VCaP (cell line): ENCODE measurements around the gene PARP2.

ENCODE experiments used
- H3K27ac ChIP-seq: fragments of 450-650 bp; 2 replicates; pipeline ENCODE4 v1.5.1; 2017
- CTCF ChIP-seq: fragments of 450-650 bp; conservative IDR thresholded peaks from 2 replicates; pipeline ENCODE4 v1.5.1; 2017; ENCODE audit warnings: mild to moderate bottlenecking, moderate library complexity

PARP2 gene

GRCh38 chr14:20317720-20318119, 25.7 kb upstream of the PARP2 start:
- H3K27ac ChIP-seq, result no peak overlapping the region
- TF ChIP-seq CTCF, result no peak

DNA sequence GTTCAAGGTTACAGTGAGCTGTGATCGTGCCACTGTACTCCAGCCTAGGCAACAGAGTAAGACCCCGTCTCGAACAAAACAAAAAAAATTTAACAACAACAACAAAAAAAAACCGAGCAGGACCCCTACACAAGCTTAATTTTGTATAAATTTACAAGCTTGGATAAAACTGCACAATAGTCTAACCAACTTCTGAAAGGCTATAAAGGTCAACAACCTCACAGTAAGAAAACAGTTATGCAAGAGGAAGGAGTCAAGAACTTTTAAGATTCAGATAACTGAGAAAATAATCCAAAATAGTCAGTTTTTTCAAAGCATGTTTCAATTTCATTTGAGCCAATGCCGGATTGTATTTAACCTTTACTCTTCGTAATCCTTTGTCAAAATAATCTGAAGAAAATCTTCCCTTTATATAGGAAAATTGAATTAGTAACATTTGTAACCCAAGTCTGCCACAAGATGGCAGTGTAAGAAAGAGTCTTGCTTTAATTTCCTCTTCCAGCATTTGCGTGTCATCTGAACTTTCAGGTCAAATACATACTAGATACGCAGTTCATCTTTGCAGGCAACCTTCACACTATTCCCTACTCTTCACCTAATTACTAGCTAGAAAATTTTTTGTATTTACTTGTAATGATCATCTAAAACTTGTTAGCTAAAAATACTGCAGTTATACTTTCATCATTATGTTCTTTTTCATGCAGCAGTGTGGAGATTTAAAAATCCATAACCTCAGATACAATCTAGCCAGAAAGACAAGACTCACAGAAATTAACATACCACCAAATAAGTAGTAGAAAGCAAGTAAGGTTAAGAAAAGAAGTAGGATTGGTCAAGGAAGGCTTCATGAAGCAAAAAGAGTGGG, 16.2 kb upstream of the PARP2 start:
- 0 out of 2 replicates have a peak overlapping the region, but pooled peaks have one; percentile 10 for H3K27ac ChIP-seq
- peak; percentile 81 for TF ChIP-seq CTCF

- TF ChIP-seq CTCF, result no peak
- H3K27ac ChIP-seq, result no peak overlapping the region; the same call in 1 of the 2 replicates
Observed at GRCh38 chr14:20328705-20329104, 14.7 kb upstream of the PARP2 start.

DNA sequence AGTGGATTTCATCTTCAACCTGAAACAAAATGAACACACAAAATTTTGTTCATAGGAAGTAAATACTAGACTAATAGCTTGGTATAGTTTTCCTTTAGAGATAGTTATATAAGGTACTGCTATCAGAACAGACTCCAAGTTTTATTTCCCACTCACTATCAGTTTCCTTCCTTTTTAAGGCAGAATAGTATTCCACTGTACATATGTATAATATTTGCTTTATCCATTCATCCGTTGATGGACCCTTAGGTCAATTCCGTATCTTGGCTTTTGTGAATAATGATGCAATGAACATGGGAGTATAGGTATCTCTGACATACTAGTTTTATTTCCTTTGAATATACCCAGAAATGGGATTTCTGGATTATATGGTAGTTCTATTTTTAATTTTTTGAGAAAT, 14.1 kb upstream of the PARP2 start:
- no peak overlapping the region; the same call in 1 of the 2 replicates for H3K27ac ChIP-seq
- TF ChIP-seq CTCF, result no peak

DNA sequence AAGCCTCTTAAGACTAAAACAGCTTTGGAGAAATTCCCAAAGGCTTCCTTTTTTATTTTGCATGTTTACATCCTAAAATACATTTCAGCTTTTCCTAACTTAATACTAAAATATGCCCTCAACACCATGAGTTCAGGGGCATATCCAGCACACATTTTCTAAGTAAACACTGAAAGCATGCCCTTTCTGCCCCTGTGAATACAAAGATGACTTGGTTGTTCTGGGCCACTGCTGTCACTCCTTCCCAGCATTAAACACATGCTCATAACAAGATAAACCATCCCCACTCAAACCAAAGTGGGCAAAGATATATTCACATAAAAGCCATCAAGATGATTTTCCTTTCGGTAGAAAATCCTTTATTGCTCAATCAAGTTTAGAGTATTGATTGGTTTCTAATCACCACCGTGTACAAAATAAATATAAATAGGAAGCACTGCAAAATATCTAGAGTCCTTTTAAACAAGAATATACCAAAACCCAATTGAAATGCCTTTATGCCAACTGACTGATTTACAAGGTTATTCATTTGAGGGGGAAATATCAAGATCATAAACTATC, 12.3 kb upstream of the PARP2 start:
- no peak for TF ChIP-seq CTCF
- H3K27ac ChIP-seq, result peak overlapping the region; percentile 20; the same call in 1 of the 2 replicates

- 0 out of 2 replicates have a peak, but pooled peaks have one; percentile 5 for TF ChIP-seq CTCF
- H3K27ac ChIP-seq, result peak overlapping the region; percentile 82
Observed at GRCh38 chr14:20332431-20332787, 11.0 kb upstream of the PARP2 start.

- peak within 1 kb of the TSS; percentile 82 for H3K27ac ChIP-seq
- no peak for TF ChIP-seq CTCF
Observed at GRCh38 chr14:20332788-20333493, 10.5 kb upstream of the PARP2 start, which contains the start of gene CCNB1IP1. Gene CCNB1IP1 (minus strand): TSS chr14:20333279. CDS start chr14:20316523, 16,756 bp downstream.
